GM12873 (cell line): Measurements from ENCODE around the gene TAB3.

Experiments used
- CTCF ChIP-seq: IDR thresholded peaks from 2 replicates; pipeline ENCODE4 v1.5.1; 2012; ENCODE audit warnings: low read depth, mild to moderate bottlenecking, moderate library complexity, low read length, control low read depth; ENCODE audit not compliant: insufficient read depth; ENCODE audit errors: missing control alignments

Gene TAB3

GRCh38 chrX:30822764-30823163, 66.3 kb downstream of the TAB3 start:
- TF ChIP-seq CTCF = no peak

- TF ChIP-seq CTCF = peak; percentile 27
Measured at GRCh38 chrX:30822068-30822681, 66.9 kb downstream of the TAB3 start.

DNA sequence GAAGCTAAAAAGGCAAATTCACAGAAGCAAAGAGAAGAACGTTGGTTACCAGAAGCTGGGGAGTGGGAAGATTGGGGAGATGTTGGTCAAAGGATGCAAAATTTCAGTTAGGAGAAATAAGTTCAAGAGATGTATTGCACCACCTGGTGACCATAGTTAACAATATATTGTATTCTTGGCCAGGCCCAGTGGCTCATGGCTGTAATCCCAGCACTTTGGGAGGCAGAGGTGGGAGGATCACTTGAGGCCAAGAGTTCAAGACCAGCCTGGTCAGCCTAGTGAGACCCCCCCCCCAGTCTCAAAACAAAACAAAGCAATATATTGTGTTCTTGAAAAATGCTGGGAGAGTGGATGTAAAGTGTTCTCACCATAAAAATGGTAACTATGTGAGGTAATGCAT, 67.9 kb downstream of the TAB3 start:
- TF ChIP-seq CTCF = no peak

DNA sequence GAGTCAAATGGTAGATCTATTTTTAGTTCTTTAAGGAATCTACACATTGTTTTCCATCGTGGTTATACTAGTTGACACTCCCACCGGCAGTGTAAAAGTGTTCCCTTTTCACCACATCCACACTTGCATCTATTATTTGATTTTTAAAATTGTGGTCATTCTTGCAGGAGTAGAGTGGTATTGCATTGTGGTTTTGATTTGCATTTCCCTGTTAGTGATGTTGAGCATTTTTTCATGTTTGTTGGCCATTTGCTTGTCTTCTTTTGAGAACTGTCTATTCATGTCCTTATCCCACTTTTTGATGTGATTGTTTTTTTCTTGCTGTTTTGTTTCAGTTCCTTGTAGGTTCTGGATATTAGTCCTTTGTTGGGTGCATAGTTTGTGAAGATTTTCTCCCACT, 70.0 kb downstream of the TAB3 start:
- no peak for TF ChIP-seq CTCF

DNA sequence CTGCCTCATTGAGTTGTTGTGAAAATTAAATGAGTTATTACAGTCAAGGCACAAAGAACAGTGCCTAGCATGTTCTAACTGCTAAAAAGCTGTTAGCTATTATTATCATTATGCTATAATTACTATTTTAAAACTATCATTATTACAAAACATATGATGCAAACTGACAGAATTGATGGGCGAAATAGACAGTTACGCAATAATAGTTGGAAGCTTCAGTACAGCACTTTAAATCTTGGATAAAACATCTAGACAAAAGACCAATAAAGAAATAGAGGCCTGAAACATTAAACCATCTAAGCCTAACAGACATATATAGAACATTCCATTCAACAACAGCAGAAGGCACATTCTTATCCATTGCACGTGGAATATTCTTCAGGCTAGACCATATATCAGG, 73.0 kb downstream of the TAB3 start:
- TF ChIP-seq CTCF = no peak

GRCh38 chrX:30814978-30815377, 74.1 kb downstream of the TAB3 start:
- TF ChIP-seq CTCF = no peak

GRCh38 chrX:30812326-30812725, 76.7 kb downstream of the TAB3 start:
- TF ChIP-seq CTCF = no peak

GRCh38 chrX:30806187-30806728, 82.8 kb downstream of the TAB3 start:
- TF ChIP-seq CTCF = no peak
